Thyroid gland (tissue), 4 donors: ENCODE results near the gene LRP11.

Experiments
- POLR2A ChIP-seq, 2 donors: fragments of 450-650 bp; IDR thresholded peaks; one replicate each; pipeline ENCODE4 v1.6.1; 2017; ENCODE audit warnings: antibody characterized with exemption in 2 of 2, mild to moderate bottlenecking in 2 of 2, moderate library complexity in 1 of 2
- TF ChIP-seq, protein P1 (sequence below), 6 experiments: fragments of 200-600 bp in 3 of 6; fragments of 450-650 bp in 3 of 6; sonication (generic) in 3 of 6; IDR thresholded peaks; one replicate each; pipeline ENCODE4 v1.5.1; 2016 to 2019; ENCODE audit warnings: antibody characterized with exemption in 6 of 6, mild to moderate bottlenecking in 2 of 6, inconsistent platforms in 1 of 6, moderate library complexity in 1 of 6

DNA sequence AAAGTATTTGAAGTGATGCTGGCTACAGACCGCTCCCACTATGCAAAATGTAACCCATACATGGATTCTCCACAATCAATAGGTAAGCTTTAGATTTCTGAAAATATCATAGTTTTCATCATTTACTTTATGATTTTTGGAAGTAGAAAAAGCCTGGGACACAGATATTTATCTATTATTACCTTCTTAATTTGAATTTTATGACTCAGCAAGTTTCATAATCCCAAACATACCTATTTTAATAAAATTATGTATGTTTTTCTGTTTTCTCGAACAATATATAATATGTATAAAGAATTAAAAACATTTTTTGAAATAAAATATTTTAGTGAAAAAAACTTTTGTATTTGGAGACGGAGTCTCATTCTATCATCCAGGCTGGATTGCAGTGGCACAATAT lies 93.0 kb downstream of the LRP11 start:
- TF ChIP-seq, protein P1, sequence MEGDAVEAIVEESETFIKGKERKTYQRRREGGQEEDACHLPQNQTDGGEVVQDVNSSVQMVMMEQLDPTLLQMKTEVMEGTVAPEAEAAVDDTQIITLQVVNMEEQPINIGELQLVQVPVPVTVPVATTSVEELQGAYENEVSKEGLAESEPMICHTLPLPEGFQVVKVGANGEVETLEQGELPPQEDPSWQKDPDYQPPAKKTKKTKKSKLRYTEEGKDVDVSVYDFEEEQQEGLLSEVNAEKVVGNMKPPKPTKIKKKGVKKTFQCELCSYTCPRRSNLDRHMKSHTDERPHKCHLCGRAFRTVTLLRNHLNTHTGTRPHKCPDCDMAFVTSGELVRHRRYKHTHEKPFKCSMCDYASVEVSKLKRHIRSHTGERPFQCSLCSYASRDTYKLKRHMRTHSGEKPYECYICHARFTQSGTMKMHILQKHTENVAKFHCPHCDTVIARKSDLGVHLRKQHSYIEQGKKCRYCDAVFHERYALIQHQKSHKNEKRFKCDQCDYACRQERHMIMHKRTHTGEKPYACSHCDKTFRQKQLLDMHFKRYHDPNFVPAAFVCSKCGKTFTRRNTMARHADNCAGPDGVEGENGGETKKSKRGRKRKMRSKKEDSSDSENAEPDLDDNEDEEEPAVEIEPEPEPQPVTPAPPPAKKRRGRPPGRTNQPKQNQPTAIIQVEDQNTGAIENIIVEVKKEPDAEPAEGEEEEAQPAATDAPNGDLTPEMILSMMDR (IDR thresholded peaks at IDR 0.05) = no peak
- no peak for TF ChIP-seq POLR2A (IDR thresholded peaks at IDR 0.05)
